Progenitor cell of endocrine pancreas (in vitro differentiated cells): ENCODE data around the gene CTRB1. TPM values are rescaled to one million over a fixed set of nuclear protein-coding genes. Genes with fewer than 3 reads are reported as not detected.

ENCODE experiments used
- DNase-seq: peaks from one replicate; pipeline ENCODE4 v3.0.0; 2021; ENCODE audit warnings: low spot score; ENCODE audit not compliant: unreplicated experiment
- H3K27ac Mint-ChIP-seq: 2 replicates; pipeline ENCODE4 v1.8.0; 2021; ENCODE audit warnings: mild to moderate bottlenecking, moderate library complexity, mixed read lengths
- H3K27me3 Mint-ChIP-seq: 2 replicates; pipeline ENCODE4 v1.8.0; 2021; ENCODE audit warnings: mixed read lengths
- H3K36me3 Mint-ChIP-seq: 2 replicates; pipeline ENCODE4 v1.8.0; 2022; ENCODE audit warnings: mixed read lengths; ENCODE audit not compliant: insufficient read depth
- H3K4me1 Mint-ChIP-seq: 2 replicates; pipeline ENCODE4 v1.8.0; 2021; ENCODE audit warnings: low read depth, mixed read lengths
- H3K4me3 Mint-ChIP-seq: 2 replicates; pipeline ENCODE4 v1.8.0; 2021; ENCODE audit warnings: low read depth, mild to moderate bottlenecking, moderate library complexity, mixed read lengths
- H3K9me3 Mint-ChIP-seq: 2 replicates; pipeline ENCODE4 v1.8.0; 2021; ENCODE audit warnings: low read depth, mixed read lengths
- total RNA-seq: library from RNA; stranded (reverse); gene quantifications from 2 replicates; pipeline ENCODE4 v1.2.1, GENCODE V29; 2021
- TF ChIP-seq, protein P1 (sequence below): fragments of 200-600 bp; sonication (generic); IDR thresholded peaks from one replicate; pipeline ENCODE4 v1.5.0; 2021; ENCODE audit warnings: antibody characterized with exemption, mild to moderate bottlenecking; ENCODE audit not compliant: unreplicated experiment

CTRB1 gene
- total RNA-seq, 1 donor from 2014 or later: not detected

DNA sequence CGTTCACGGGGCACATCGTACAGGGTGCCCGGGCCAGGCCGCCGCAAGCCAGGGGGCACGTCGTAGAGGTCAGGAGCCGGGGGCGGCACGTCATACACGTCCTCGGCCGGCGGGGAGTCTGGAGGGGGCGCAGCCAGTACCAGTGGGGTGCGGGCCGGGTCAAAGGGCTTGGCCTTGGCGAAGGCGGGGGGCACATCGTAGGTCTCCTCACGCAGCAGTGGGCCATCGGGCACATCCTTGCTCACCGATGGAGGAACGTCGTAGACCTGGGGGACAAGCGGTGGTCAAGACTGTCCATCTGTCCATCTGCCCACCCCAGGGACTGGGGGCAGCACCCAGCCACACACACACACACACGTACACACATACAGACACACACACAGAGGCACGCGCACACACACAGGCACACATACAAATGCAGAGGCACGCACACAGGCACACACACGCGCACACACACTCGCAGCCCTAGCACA, 17.0 kb downstream of the CTRB1 start:
- TF ChIP-seq, protein P1, sequence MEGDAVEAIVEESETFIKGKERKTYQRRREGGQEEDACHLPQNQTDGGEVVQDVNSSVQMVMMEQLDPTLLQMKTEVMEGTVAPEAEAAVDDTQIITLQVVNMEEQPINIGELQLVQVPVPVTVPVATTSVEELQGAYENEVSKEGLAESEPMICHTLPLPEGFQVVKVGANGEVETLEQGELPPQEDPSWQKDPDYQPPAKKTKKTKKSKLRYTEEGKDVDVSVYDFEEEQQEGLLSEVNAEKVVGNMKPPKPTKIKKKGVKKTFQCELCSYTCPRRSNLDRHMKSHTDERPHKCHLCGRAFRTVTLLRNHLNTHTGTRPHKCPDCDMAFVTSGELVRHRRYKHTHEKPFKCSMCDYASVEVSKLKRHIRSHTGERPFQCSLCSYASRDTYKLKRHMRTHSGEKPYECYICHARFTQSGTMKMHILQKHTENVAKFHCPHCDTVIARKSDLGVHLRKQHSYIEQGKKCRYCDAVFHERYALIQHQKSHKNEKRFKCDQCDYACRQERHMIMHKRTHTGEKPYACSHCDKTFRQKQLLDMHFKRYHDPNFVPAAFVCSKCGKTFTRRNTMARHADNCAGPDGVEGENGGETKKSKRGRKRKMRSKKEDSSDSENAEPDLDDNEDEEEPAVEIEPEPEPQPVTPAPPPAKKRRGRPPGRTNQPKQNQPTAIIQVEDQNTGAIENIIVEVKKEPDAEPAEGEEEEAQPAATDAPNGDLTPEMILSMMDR: no peak
- Mint-ChIP-seq H3K27me3 (no peaks in the 10 kb centered on the region), H3K36me3 (peaks cover 2% of the 10 kb centered on the region), H3K27ac (no peak overlapping the region), H3K4me1 (no peaks in the 10 kb centered on the region), H3K9me3 (no peaks in the 10 kb centered on the region), H3K4me3 (no peak overlapping the region)
- DNase-seq: no peak

DNA sequence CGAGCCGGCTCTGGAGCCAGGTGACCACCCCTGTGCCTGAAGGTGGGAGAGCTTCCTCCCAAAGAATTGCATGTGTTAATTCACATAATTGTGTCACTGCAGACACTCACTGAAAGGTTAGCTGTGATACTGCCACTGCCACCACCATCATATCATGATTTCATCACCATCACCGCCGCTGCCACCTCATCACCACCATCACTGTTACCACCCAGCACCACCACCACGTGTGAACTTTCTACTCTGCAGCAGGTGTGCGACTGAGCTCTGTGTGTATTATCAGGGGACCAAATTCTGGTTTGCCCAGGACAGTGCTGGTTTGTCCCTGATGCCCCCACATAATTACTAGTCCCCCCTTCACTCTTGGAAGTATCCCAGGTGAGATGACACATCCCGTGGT, 17.4 kb downstream of the CTRB1 start:
- Mint-ChIP-seq H3K36me3 (peaks cover 6% of the 10 kb centered on the region), H3K27me3 (no peaks in the 10 kb centered on the region), H3K4me3 (no peak overlapping the region), H3K9me3 (no peaks in the 10 kb centered on the region), H3K27ac (no peak overlapping the region), H3K4me1 (no peaks in the 10 kb centered on the region)
- DNase-seq: no peak
- TF ChIP-seq, protein P1: no peak

DNA sequence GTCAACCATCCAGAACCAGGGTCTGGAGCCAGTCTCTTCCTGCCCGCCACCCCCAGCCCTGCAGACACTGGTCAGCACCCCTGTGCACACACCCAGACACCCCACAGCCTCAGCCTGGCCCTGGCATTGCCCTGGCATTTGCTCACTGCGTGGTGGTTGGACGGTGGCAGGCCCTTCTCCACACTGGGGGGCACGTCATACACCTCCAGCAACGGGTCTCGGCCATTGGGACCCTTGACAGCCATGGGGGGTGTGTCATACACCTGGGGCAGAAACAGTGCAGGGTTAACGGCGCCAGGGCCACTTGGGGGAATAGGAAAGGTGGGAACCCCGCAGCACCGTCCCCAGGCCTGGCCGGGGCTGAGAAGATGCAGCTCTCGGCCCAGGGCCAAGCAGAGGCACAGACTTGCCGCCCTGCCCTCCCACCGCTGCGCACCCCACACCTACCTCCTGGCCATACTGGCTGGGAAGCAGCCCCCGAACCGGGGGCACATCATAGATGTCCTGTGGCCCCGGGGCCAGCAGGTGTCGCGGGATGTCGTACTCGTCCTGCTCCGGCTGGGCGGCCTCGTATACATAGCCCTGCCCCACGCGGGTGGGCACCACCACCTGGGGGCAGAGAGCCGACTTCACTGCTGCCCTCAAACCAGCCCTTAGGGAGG, 18.1 kb downstream of the CTRB1 start:
- no peaks in the 10 kb centered on the region for H3K4me1 Mint-ChIP-seq
- H3K27ac Mint-ChIP-seq: peak overlapping the region; percentile 20
- no peak overlapping the region for H3K4me3 Mint-ChIP-seq
- no peak for DNase-seq
- peaks cover 6% of the 10 kb centered on the region for H3K36me3 Mint-ChIP-seq
- TF ChIP-seq, protein P1: no peak
- H3K27me3 Mint-ChIP-seq: no peaks in the 10 kb centered on the region
- no peaks in the 10 kb centered on the region for H3K9me3 Mint-ChIP-seq

DNA sequence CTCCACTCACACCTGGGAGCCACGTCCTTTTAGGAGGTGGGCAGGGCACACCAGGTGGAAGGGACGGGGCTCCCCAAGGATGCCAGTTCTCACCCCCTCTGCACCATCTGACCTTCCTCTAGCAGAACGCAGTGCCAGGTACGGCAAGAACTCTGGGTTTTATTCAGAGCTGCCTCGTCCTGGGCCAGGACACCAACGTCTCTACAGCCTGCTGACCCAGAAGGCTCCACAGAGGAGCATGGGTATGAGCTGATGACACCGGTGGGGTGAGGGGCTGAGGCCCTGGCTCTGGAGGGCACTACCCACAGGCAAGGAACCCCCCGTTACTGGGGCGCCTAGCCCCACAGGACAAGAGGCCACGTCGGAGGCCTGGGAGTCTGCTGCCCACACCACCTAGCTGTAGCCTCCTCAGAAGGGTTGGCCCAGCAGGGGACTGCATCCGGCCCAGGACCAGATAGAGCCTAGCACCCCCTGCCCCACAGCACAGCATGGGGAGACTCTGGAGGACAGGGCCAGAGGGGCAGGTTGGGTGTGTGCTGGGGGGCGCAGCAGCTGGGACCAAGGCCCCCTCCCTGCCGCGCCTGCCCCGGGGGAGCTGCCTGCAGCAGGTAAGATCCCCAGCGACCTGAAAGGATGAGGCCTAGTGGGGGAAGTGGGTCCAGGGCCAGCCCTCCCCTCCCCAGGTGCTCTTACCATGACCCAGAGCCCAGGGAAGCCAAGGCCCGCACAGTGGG, 18.8 kb downstream of the CTRB1 start:
- TF ChIP-seq, protein P1: no peak
- no peaks in the 10 kb centered on the region for H3K9me3 Mint-ChIP-seq
- H3K4me1 Mint-ChIP-seq: no peaks in the 10 kb centered on the region
- H3K4me3 Mint-ChIP-seq: no peak overlapping the region
- H3K27ac Mint-ChIP-seq: peak overlapping the region; percentile 20
- H3K27me3 Mint-ChIP-seq: no peaks in the 10 kb centered on the region
- no peak for DNase-seq
- peaks cover 8% of the 10 kb centered on the region for H3K36me3 Mint-ChIP-seq

DNA sequence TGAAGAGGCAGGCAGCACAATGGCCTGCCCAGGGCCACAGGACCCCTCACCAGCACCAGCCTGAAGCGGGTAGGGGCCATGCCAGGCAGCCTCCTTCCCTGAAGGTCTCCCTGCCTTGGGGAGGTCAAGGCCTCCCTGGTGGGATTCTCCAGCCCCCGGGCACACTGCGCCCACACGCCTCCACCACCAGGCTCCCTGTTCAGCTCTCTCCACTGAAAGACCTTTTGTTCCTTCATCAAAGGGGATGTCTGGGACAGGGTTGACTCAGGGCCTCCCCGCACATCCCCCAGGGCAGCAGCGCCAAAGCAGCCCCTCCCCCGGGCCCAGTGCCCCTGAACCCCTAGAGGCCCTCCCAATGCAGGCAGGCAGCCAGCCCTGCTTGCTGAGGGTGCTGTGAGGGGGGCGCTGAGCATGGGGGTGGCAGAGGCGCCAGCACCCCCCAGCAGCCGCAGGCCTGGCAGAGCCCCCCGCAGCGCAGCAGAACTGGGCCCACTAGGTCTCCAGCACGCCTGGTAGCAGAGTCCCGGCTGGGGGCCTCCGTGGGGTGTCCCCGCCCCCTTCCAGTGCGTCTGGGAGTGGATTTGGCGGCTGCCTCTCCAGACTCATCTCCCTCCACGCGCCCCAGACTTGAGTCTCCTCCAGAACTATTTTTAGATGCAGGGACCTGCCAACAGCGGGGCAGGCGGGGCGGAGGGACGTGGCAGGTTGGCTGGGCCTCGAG, 19.5 kb downstream of the CTRB1 start:
- TF ChIP-seq, protein P1: no peak
- Mint-ChIP-seq H3K27ac (no peak overlapping the region), H3K27me3 (no peaks in the 10 kb centered on the region), H3K4me1 (no peaks in the 10 kb centered on the region), H3K36me3 (peaks cover 6% of the 10 kb centered on the region), H3K9me3 (no peaks in the 10 kb centered on the region), H3K4me3 (no peak overlapping the region)
- DNase-seq: no peak
